ENCODE measurements around the gene OASL. TPM values are rescaled to one million over a fixed set of nuclear protein-coding genes. Genes with fewer than 3 reads are reported as not detected.

OASL gene
- total and polyA plus RNA-seq, 10 of the 15 experiments (the other 5 are each of a cell fraction or from before 2014, with no cell fraction given), result 2.3 to 9.1 (median 2.7) TPM

DNA sequence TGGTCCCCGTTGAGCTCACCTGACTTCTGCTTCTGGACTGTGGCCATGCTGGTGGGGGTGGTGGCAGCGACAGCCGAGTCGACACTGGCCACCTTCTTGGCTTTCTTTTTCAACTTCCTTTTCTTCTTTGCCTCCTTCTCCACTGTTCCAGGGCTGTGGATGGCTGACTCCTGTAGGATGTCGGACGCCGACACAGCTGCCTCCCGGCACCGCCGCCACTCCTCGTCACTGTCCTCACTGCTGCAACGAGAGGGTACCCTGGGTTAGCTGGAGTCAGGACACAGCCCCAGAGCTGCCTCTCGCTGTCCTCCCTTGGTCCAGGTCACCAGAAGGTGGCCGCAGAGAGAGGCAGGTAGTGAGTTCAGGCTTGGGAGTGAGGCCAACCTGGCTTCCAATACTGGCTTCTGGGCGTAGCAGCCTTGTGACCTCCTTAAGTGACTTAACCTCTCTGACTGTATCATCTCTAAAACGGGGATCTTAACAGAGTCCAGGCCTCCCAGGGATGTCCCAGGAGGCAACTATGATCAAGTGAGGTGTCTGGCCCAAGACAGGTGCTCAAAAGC is 34.7 kb downstream of the OASL start:
- Histone ChIP-seq H3K36me3 (ENCODE audit: control insufficient read depth in 2 of 2, insufficient read depth in 2 of 2, low read length in 1 of 2) (peaks cover 10 to 13% of the 10 kb centered on the region in 2 experiments), H3K27ac (ENCODE audit: control insufficient read depth, insufficient read depth) (no peak overlapping the region), H3K4me1 (ENCODE audit: control insufficient read depth, insufficient read depth, low read length) (no peaks in the 10 kb centered on the region), H4K20me1 (ENCODE audit: control insufficient read depth, insufficient read depth) (no peaks in the 10 kb centered on the region), H2AFZ (ENCODE audit: control insufficient read depth, low read depth, low read length) (no peak overlapping the region), H3K9ac (ENCODE audit: control insufficient read depth, insufficient read depth, low read length) (no peak overlapping the region), H3K27me3 (replicated peaks in 1 of 2; ENCODE audit: control insufficient read depth in 2 of 2, insufficient read depth in 2 of 2, low read length in 1 of 2) (no peaks in the 10 kb centered on the region), H3K9me3 (replicated peaks; ENCODE audit: control insufficient read depth, insufficient read depth, low read length) (no peaks in the 10 kb centered on the region), H3K4me3 (no peak overlapping the region), H3K79me2 (ENCODE audit: control insufficient read depth, insufficient read depth, low read length) (no peaks in the 10 kb centered on the region), H3K4me2 (ENCODE audit: control insufficient read depth, insufficient read depth) (no peak overlapping the region)
- in situ Hi-C loops (cut with MboI), result no loop called here
- TF ChIP-seq, protein P1, sequence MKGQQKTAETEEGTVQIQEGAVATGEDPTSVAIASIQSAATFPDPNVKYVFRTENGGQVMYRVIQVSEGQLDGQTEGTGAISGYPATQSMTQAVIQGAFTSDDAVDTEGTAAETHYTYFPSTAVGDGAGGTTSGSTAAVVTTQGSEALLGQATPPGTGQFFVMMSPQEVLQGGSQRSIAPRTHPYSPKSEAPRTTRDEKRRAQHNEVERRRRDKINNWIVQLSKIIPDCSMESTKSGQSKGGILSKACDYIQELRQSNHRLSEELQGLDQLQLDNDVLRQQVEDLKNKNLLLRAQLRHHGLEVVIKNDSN (IDR thresholded peaks at IDR 0.05; ENCODE audit: borderline replicate concordance, extremely low read length, insufficient read depth, low read depth, low read length), result no peak
- no peak for TF ChIP-seq FOXM1 (IDR thresholded peaks at IDR 0.05; ENCODE audit: low read depth, low read length)
- TF ChIP-seq RAD51 (IDR thresholded peaks at IDR 0.05), result no peak
- TF ChIP-seq E2F4 (IDR thresholded peaks at IDR 0.05; ENCODE audit: low read depth, low read length), result no peak
- no peak for TF ChIP-seq SMAD5 (IDR thresholded peaks at IDR 0.05; ENCODE audit: low read depth)
- TF ChIP-seq TARDBP (IDR thresholded peaks at IDR 0.05; ENCODE audit: borderline replicate concordance), result no peak
- no peak for TF ChIP-seq JUNB (IDR thresholded peaks at IDR 0.05)
- TF ChIP-seq, protein P2, sequence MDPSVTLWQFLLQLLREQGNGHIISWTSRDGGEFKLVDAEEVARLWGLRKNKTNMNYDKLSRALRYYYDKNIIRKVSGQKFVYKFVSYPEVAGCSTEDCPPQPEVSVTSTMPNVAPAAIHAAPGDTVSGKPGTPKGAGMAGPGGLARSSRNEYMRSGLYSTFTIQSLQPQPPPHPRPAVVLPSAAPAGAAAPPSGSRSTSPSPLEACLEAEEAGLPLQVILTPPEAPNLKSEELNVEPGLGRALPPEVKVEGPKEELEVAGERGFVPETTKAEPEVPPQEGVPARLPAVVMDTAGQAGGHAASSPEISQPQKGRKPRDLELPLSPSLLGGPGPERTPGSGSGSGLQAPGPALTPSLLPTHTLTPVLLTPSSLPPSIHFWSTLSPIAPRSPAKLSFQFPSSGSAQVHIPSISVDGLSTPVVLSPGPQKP (IDR thresholded peaks at IDR 0.05; ENCODE audit: low read depth, low read length), result no peak
- no peak for TF ChIP-seq BACH1 (IDR thresholded peaks at IDR 0.05; ENCODE audit: borderline replicate concordance)
- TF ChIP-seq SP1 (IDR thresholded peaks at IDR 0.05; ENCODE audit: low read depth, low read length), result no peak
- TF ChIP-seq ZNF687 (IDR thresholded peaks at IDR 0.05), result no peak
- no peak for TF ChIP-seq CHD4 (IDR thresholded peaks at IDR 0.05)
- no peak for TF ChIP-seq BCL11A (IDR thresholded peaks at IDR 0.05; ENCODE audit: low read depth, low read length)
- TF ChIP-seq MTA2 (IDR thresholded peaks at IDR 0.05; ENCODE audit: low read depth), result no peak
- no peak for TF ChIP-seq ZSCAN29 (IDR thresholded peaks at IDR 0.05)
- no peak for TF ChIP-seq NFYB (IDR thresholded peaks at IDR 0.05; ENCODE audit: insufficient read depth, low read depth, low read length)
- no TSS peak for BruUV-seq (replicated peaks)
- DNase-seq (ENCODE audit: low read depth, low spot score) (no peak), FAIRE-seq (no peak), ATAC-seq (no peak)
- ChIA-PET RAD21 (ENCODE audit: unreplicated experiment) (interaction anchor here (0.5 to 2.3 kb wide), 3 partner anchors 56 to 97 kb away, joined by 3 to 24 read pairs (median 21); no protein-coding TSS in a partner anchor), SMC1A (ENCODE audit: uncharacterized antibody, unreplicated experiment) (interaction anchor here (1.5 to 2.1 kb wide), 4 partner anchors 33 to 57 kb away, joined by 4 to 10 read pairs (median 5); no protein-coding TSS in a partner anchor), POLR2A (interaction anchor here (0.7 to 1.9 kb wide), 2 partner anchors 54 to 469 kb away, joined by 3 to 9 read pairs; no protein-coding TSS in a partner anchor), CTCF (interaction anchor here (0.9 to 3.3 kb wide), 8 partner anchors 11 to 356 kb away, joined by 3 to 28 read pairs (median 4); no protein-coding TSS in a partner anchor)
- WGBS (ENCODE audit: insufficient coverage, insufficient replicate concordance, low lambda C conversion rate, missing lambda C conversion rate), result 87% methylated on average over 14 of the region's 16 CpGs
- intact Hi-C loops (cut with micrococcal nuclease; ENCODE audit: unreplicated experiment), result no loop called here

Data from GM12878 (cell line).